GM12891 (cell line): ENCODE data around the gene F12.
"Not testable (repeated sequence)": the region's sequence is repeated elsewhere in the genome, so short reads cannot be mapped to it uniquely, and the experiment has no call there.

Experiments
- DNase-seq: peaks from one replicate; pipeline ENCODE4 v3.0.0; 2011; ENCODE audit warnings: low spot score; ENCODE audit not compliant: insufficient read length
- FAIRE-seq: peaks from 2 replicates; lab custom pipeline; 2011; peaks lifted over from hg19 to GRCh38; lab: Jason Lieb, UNC
- PAX5 ChIP-seq: IDR thresholded peaks from 2 replicates; pipeline ENCODE4 v1.6.1; 2011; ENCODE audit warnings: low read length, moderate library complexity, mild to moderate bottlenecking; ENCODE audit not compliant: insufficient read depth, severe bottlenecking
- POLR2A ChIP-seq: IDR thresholded peaks from 2 replicates; pipeline ENCODE4 v1.6.1; 2011; ENCODE audit warnings: low read depth, low read length, control low read depth
- POLR2AphosphoS5 ChIP-seq: IDR thresholded peaks from 2 replicates; pipeline ENCODE4 v1.6.1; 2011; ENCODE audit warnings: low read depth, low read length, control low read depth
- POU2F2 ChIP-seq: IDR thresholded peaks from 2 replicates; pipeline ENCODE4 v1.6.1; 2011; ENCODE audit warnings: low read depth, mild to moderate bottlenecking, control low read depth, low read length, moderate library complexity
- SPI1 ChIP-seq: IDR thresholded peaks from 2 replicates; pipeline ENCODE4 v1.6.1; 2011; ENCODE audit warnings: low read depth, low read length, control low read depth
- TAF1 ChIP-seq: IDR thresholded peaks from 2 replicates; pipeline ENCODE4 v1.6.1; 2011; ENCODE audit warnings: low read depth, low read length, control low read depth

F12 gene

DNA sequence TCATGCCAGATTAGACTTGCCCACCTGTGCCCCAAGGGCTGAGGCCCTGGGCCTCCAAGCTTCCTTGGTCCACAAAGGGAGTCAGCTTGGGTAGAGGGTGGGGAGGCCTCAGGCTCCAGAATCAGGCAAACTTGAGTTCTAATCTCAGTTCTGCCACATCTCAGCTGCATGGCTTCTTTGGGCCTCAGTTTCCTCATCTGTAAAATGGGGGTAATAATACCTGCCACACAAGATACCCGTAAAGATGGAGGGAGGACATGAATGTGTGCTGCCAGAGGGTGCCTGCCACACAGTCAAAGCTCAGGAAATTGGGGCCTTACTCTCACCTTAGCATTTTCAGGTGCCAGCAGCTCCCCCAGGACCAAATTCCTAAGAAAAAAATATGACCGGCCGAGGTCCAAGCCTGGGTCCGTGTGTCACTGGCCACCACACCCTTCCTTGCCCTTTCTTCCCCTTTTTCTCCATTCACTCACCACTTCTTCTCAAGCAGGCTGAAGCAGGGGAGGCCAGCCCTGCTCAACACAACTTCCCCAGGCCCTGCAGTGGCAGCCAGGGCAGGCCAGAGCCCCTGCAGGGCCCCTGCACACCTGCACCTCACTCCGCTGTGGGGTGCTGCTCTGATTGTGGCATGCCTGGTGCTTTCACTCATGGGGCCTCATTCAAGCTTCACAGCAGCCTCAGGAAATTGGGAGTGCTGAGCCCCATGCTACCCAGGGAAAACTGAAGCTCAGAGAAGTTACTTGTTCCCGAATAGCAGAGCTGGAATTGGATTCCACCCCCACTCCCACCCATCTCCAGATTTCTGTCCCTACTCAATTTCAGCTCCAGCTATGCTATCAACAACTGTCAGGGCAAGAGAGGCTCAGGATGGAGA is 47.7 kb downstream of the F12 start:
- no peak for TF ChIP-seq TAF1
- TF ChIP-seq POU2F2: no peak
- TF ChIP-seq POLR2AphosphoS5: no peak
- no peak for TF ChIP-seq POLR2A
- TF ChIP-seq PAX5: no peak
- TF ChIP-seq SPI1: no peak
- no peak for FAIRE-seq
- DNase-seq: no peak

GRCh38 chr5:177360740-177361139 is 48.6 kb downstream of the F12 start:
- not testable (repeated sequence) for DNase-seq, FAIRE-seq

- FAIRE-seq (peak; percentile 51), DNase-seq (no peak)
- TF ChIP-seq POLR2AphosphoS5: no peak
- TF ChIP-seq PAX5: no peak
- no peak for TF ChIP-seq POLR2A
- no peak for TF ChIP-seq TAF1
- no peak for TF ChIP-seq POU2F2
- no peak for TF ChIP-seq SPI1
Observed at GRCh38 chr5:177359860-177360259, 49.5 kb downstream of the F12 start.

- no peak for TF ChIP-seq SPI1
- TF ChIP-seq POLR2AphosphoS5: no peak
- no peak for TF ChIP-seq POU2F2
- TF ChIP-seq TAF1: no peak
- TF ChIP-seq PAX5: no peak
- no peak for TF ChIP-seq POLR2A
Observed at GRCh38 chr5:177359451-177359851, 49.9 kb downstream of the F12 start.

DNA sequence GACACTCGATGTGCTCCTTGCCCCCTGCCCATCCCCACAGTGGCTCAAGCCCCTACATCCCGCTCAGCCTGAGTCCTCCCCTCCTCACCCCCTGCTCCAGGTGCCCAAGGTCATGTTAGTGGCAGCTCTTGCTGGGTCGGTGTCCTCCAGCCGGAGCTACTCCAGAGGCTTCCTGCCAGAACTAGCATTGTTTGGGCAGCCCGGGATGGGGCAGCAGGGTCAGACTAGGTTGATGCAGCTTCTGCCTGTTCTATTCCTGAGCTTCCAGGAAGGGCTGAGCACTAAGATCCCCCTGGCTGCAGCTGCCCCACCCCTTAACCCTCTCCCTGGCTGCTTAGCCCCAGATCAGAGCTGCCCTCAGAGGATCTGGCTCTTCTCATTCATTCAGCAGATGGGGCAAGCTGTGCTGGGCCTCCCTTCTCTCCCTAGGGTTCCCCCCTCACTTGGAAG is 51.0 kb downstream of the F12 start:
- no peak for DNase-seq
- FAIRE-seq: no peak
- TF ChIP-seq POLR2AphosphoS5: no peak
- TF ChIP-seq POU2F2: no peak
- no peak for TF ChIP-seq POLR2A
- no peak for TF ChIP-seq PAX5
- TF ChIP-seq SPI1: no peak
- no peak for TF ChIP-seq TAF1

More at GRCh38 chr5:177359451-177359851, 49.9 kb downstream of the F12 start:
- DNase-seq (no peak), FAIRE-seq (no peak)

GRCh38 chr5:177357459-177358351 is 51.7 kb downstream of the F12 start, which contains the start of gene RGS14:
RGS14 (plus strand) TSS chr5:177357924; CDS start chr5:177358025, 101 bp downstream.
- TF ChIP-seq SPI1 (peak; percentile 96), POU2F2 (no peak), PAX5 (no peak), POLR2A (peak; percentile 80), TAF1 (0 out of 2 replicates have a peak, but pooled peaks have one; percentile 33), POLR2AphosphoS5 (peak; percentile 71)
- peak; percentile 99 for FAIRE-seq
- peak; percentile 87 for DNase-seq

DNA sequence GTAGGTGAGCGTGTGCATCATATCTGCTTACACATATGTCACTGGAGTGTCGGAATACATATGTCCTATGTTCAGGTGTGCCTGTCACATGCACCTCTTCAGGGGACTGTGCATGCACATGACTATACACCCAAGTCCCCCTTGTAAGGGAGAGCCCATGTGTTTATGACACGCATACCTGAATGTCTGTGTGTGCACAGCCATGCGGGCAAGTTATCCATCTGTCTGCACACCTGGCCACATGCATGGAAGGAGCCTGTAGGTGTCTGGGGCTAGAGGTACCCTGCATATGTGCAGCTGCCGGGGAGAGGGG is 52.3 kb downstream of the F12 start:
- TF ChIP-seq POLR2A (no peak), POU2F2 (no peak), SPI1 (no peak), TAF1 (no peak), POLR2AphosphoS5 (no peak), PAX5 (no peak)
- DNase-seq (no peak), FAIRE-seq (no peak)

- DNase-seq: no peak
- TF ChIP-seq POU2F2: no peak
- no peak for TF ChIP-seq POLR2AphosphoS5
- no peak for TF ChIP-seq POLR2A
- TF ChIP-seq PAX5: no peak
- TF ChIP-seq TAF1: no peak
- TF ChIP-seq SPI1: no peak
- no peak for FAIRE-seq
Observed at GRCh38 chr5:177356746-177357145, 52.6 kb downstream of the F12 start.

DNA sequence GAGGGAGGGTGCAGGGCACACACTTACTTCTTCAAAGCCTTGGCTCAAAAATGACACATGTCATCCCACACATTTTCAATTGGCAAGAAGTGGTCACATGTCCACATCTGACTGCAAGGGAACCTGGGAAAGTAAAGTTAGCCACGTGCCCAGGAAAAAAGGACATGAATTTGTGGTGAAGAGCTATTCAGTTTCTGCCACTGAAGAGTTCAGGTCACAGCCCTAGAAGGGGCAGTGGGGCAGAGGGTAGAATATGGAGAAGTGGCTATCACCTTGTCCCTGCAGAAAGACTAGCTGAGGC is 53.5 kb downstream of the F12 start:
- FAIRE-seq (peak; percentile 13), DNase-seq (no peak)
- TF ChIP-seq SPI1 (no peak), POLR2A (no peak), POU2F2 (no peak), PAX5 (no peak), TAF1 (no peak), POLR2AphosphoS5 (no peak)
